Neuronal stem cell (in vitro differentiated cells): ENCODE data around the gene UBE2F.
"Not testable (repeated sequence)": the region's sequence is repeated elsewhere in the genome, so short reads cannot be mapped to it uniquely, and the experiment has no call there.

Experiments used
- DNase-seq: peaks from one replicate; pipeline ENCODE4 v3.0.0-alpha.2; 2013; ENCODE audit warnings: low spot score
- H2AFZ ChIP-seq: one replicate; pipeline ENCODE4 v1.6.1; 2013; ENCODE audit warnings: mild to moderate bottlenecking, low read length, inconsistent platforms
- H2AK5ac ChIP-seq: 2 replicates; pipeline ENCODE4 v1.6.1; 2013; ENCODE audit warnings: low read depth, mild to moderate bottlenecking, inconsistent platforms, low read length, moderate library complexity, mixed read lengths
- H2BK120ac ChIP-seq: 2 replicates; pipeline ENCODE4 v1.6.1; 2013; ENCODE audit warnings: low read depth, mild to moderate bottlenecking, inconsistent platforms, low read length, moderate library complexity, mixed read lengths
- H2BK12ac ChIP-seq: one replicate; pipeline ENCODE4 v1.6.1; 2013; ENCODE audit warnings: low read length, inconsistent platforms
- H2BK15ac ChIP-seq: 2 replicates; pipeline ENCODE4 v1.6.1; 2013; ENCODE audit warnings: mild to moderate bottlenecking, low read length, inconsistent platforms, mixed read lengths
- H2BK5ac ChIP-seq: one replicate; pipeline ENCODE4 v1.6.1; 2013; ENCODE audit warnings: inconsistent platforms, mild to moderate bottlenecking, low read length, moderate library complexity
- H3K14ac ChIP-seq: one replicate; pipeline ENCODE4 v1.6.1; 2013; ENCODE audit warnings: low read length, inconsistent platforms
- H3K18ac ChIP-seq: 2 replicates; pipeline ENCODE4 v1.6.1; 2013; ENCODE audit warnings: low read length, inconsistent platforms
- H3K23ac ChIP-seq: 2 replicates; pipeline ENCODE4 v1.6.1; 2013; ENCODE audit warnings: low read depth, mild to moderate bottlenecking, mixed read lengths, low read length, inconsistent platforms; ENCODE audit not compliant: poor library complexity
- H3K27ac ChIP-seq: replicated peaks from 3 replicates; pipeline ENCODE4 v1.5.1; 2013; ENCODE audit warnings: low read length, inconsistent platforms
- H3K27me3 ChIP-seq, 3 experiments: 2 replicates each; pipeline ENCODE4 v1.6.1; 2013; ENCODE audit warnings: low read length in 3 of 3, mild to moderate bottlenecking in 2 of 3, inconsistent platforms in 1 of 3, low read depth in 1 of 3, mixed read lengths in 1 of 3, moderate library complexity in 1 of 3; ENCODE audit not compliant: control insufficient read depth in 3 of 3, insufficient read depth in 3 of 3
- H3K36me3 ChIP-seq, 2 donors: replicated peaks in 1 of 2; 2 replicates each; pipeline ENCODE4 v1.6.1; 2013; ENCODE audit warnings: low read length in 2 of 2; ENCODE audit not compliant: control insufficient read depth in 2 of 2, insufficient read depth in 2 of 2
- H3K4ac ChIP-seq: 2 replicates; pipeline ENCODE4 v1.6.1; 2013; ENCODE audit warnings: inconsistent platforms, mild to moderate bottlenecking, low read length, moderate library complexity
- H3K4me1 ChIP-seq, 2 donors: 1 replicate in 1 of 2; 2 replicates in 1 of 2; pipeline ENCODE4 v1.6.1; 2013; ENCODE audit warnings: low read length in 2 of 2, low read depth in 1 of 2; ENCODE audit not compliant: control insufficient read depth in 2 of 2, insufficient read depth in 1 of 2
- H3K4me2 ChIP-seq: one replicate; pipeline ENCODE4 v1.6.1; 2013; ENCODE audit warnings: mild to moderate bottlenecking, low read length, inconsistent platforms; ENCODE audit not compliant: insufficient read depth, poor library complexity, severe bottlenecking
- H3K4me3 ChIP-seq, 2 donors: 2 replicates each; pipeline ENCODE4 v1.5.1; 2013; ENCODE audit warnings: low read length in 2 of 2, mild to moderate bottlenecking in 2 of 2, inconsistent platforms in 1 of 2, moderate library complexity in 1 of 2
- H3K79me1 ChIP-seq: one replicate; pipeline ENCODE4 v1.6.1; 2013; ENCODE audit warnings: low read depth, mild to moderate bottlenecking, inconsistent platforms, low read length, moderate library complexity
- H3K9ac ChIP-seq: one replicate; pipeline ENCODE4 v1.6.1; 2013; ENCODE audit warnings: mild to moderate bottlenecking, low read depth, low read length, inconsistent platforms; ENCODE audit not compliant: poor library complexity
- H3K9me3 ChIP-seq, 2 donors: replicated peaks in 1 of 2; 2 replicates each; pipeline versions ENCODE3 to v1.6.1; 2013; ENCODE audit warnings: low read length in 2 of 2, mild to moderate bottlenecking in 2 of 2, inconsistent platforms in 1 of 2, low read depth in 1 of 2, mixed read lengths in 1 of 2, moderate library complexity in 1 of 2; ENCODE audit not compliant: control insufficient read depth in 2 of 2, insufficient read depth in 1 of 2
- H4K8ac ChIP-seq: one replicate; pipeline ENCODE4 v1.6.1; 2013; ENCODE audit warnings: low read depth, mild to moderate bottlenecking, inconsistent platforms, low read length, moderate library complexity
- H4K91ac ChIP-seq: one replicate; pipeline ENCODE4 v1.6.1; 2013; ENCODE audit warnings: low read length, low read depth, mild to moderate bottlenecking, inconsistent platforms; ENCODE audit not compliant: poor library complexity
- WGBS, 2 donors: extraction: QIAGEN DNeasy Blood & Tissue Kit; methylation state at CpG; one replicate each; pipeline ENCODE4 v1.1.7; 2013; ENCODE audit warnings: missing lambda C conversion rate in 2 of 2, mixed read lengths in 1 of 2; ENCODE audit not compliant: insufficient read length in 2 of 2, insufficient replicate concordance in 1 of 2; ENCODE audit errors: extremely low coverage in 2 of 2; 5-methylcytosine and 5-hydroxymethylcytosine counted together

The UBE2F gene

GRCh38 chr2:237965844-237966243, 970 bp upstream of the UBE2F start:
- H3K36me3 ChIP-seq, H3K18ac ChIP-seq, H3K4ac ChIP-seq, H2BK120ac ChIP-seq, H2BK12ac ChIP-seq, H2BK15ac ChIP-seq, H3K4me1 ChIP-seq, H3K23ac ChIP-seq, H2BK5ac ChIP-seq, H3K27me3 ChIP-seq, H4K8ac ChIP-seq, H3K14ac ChIP-seq, H2AK5ac ChIP-seq, H3K9ac ChIP-seq, H3K27ac ChIP-seq, H4K91ac ChIP-seq, DNase-seq: not testable (repeated sequence)
- no CpG with 5 or more reads among the region's 13 CpGs for WGBS, 2 donors
- peaks cover 11 to 16% of the 10 kb centered on the region in 2 donors for H3K9me3 ChIP-seq
- peaks cover 13% of the 10 kb centered on the region for H3K79me1 ChIP-seq
- H3K4me2 ChIP-seq: peak overlapping the region; percentile 69
- peak overlapping the region in 1 of 2 donors; percentile 89 for H3K4me3 ChIP-seq
- H2AFZ ChIP-seq: peak overlapping the region; percentile 99

GRCh38 chr2:237966250-237966564, 607 bp upstream of the UBE2F start:
- peaks cover 13% of the 10 kb centered on the region for H3K79me1 ChIP-seq
- H2BK5ac ChIP-seq: no peak overlapping the region
- H3K9ac ChIP-seq: peak overlapping the region; percentile 96
- H2BK12ac ChIP-seq: no peak overlapping the region
- peaks cover 11 to 16% of the 10 kb centered on the region in 2 donors for H3K9me3 ChIP-seq
- H3K4me1 ChIP-seq: peaks cover 7% of the 10 kb centered on the region in 2 donors
- H2AK5ac ChIP-seq: no peak overlapping the region
- H3K14ac ChIP-seq: no peak overlapping the region
- H3K36me3 ChIP-seq: peaks cover 4 to 8% of the 10 kb centered on the region in 2 donors
- peak overlapping the region; percentile 21 for H3K23ac ChIP-seq
- peak overlapping the region; percentile 99 for H2AFZ ChIP-seq
- peak overlapping the region; percentile 89 for H3K18ac ChIP-seq
- H3K4me3 ChIP-seq: peak overlapping the region; percentile 89 to 97
- no peak overlapping the region for H2BK120ac ChIP-seq
- no peak for DNase-seq
- WGBS, 2 donors: no CpG with 5 or more reads among the region's 15 CpGs
- H4K8ac ChIP-seq: no peak overlapping the region
- H3K4me2 ChIP-seq: peak overlapping the region; percentile 69
- H4K91ac ChIP-seq: no peak overlapping the region
- H3K27ac ChIP-seq: no peak overlapping the region
- no peak overlapping the region for H2BK15ac ChIP-seq
- no peak overlapping the region for H3K4ac ChIP-seq
- peaks cover 0 to under 1% (median 0%) of the 10 kb centered on the region in 3 experiments for H3K27me3 ChIP-seq

- Histone ChIP-seq H2AFZ (peak overlapping the region; percentile 74), H3K27ac (no peak overlapping the region), H2BK15ac (no peak overlapping the region), H3K4me2 (peak overlapping the region; percentile 88), H3K79me1 (peaks cover 13% of the 10 kb centered on the region), H3K9ac (peak overlapping the region; percentile 99), H2BK12ac (no peak overlapping the region), H4K91ac (no peak overlapping the region), H4K8ac (no peak overlapping the region), H2BK5ac (no peak overlapping the region), H3K27me3 (no peaks in the 10 kb centered on the region), H3K9me3 (peaks cover 4 to 7% of the 10 kb centered on the region in 2 donors), H2BK120ac (peak overlapping the region; percentile 61), H3K4me3 (peak overlapping the region; percentile 89 to 99), H3K18ac (peak overlapping the region; percentile 86), H3K4ac (no peak overlapping the region), H3K4me1 (peaks cover 7% of the 10 kb centered on the region in 2 donors), H3K14ac (peak overlapping the region; percentile 100), H3K36me3 (peaks cover 5 to 8% of the 10 kb centered on the region in 2 donors), H3K23ac (peak overlapping the region; percentile 77), H2AK5ac (peak overlapping the region; percentile 81)
- WGBS, 2 donors: no CpG with 5 or more reads among the region's 32 CpGs
- no peak for DNase-seq
Measured at GRCh38 chr2:237967463-237967951, 693 bp downstream of the UBE2F start.

GRCh38 chr2:237968048-237968862, 1.4 kb downstream of the UBE2F start:
- Histone ChIP-seq H2BK120ac (no peak overlapping the region), H3K27ac (no peak overlapping the region), H2AFZ (no peak overlapping the region), H3K79me1 (peaks cover 13% of the 10 kb centered on the region), H3K27me3 (no peaks in the 10 kb centered on the region), H3K18ac (no peak overlapping the region), H3K4me1 (peaks cover 7% of the 10 kb centered on the region in 2 donors), H4K8ac (no peak overlapping the region), H3K14ac (no peak overlapping the region), H2BK5ac (no peak overlapping the region), H2BK15ac (no peak overlapping the region), H3K36me3 (peaks cover 5 to 9% of the 10 kb centered on the region in 2 donors), H3K23ac (peak overlapping the region; percentile 23), H3K4me3 (peak overlapping the region; percentile 89 to 99), H3K4ac (no peak overlapping the region), H2BK12ac (no peak overlapping the region), H3K9me3 (peaks cover 0 to 2% of the 10 kb centered on the region in 2 donors), H3K4me2 (peak overlapping the region; percentile 88), H2AK5ac (no peak overlapping the region), H3K9ac (peak overlapping the region; percentile 99), H4K91ac (no peak overlapping the region)
- no peak for DNase-seq
- no CpG with 5 or more reads among the region's 11 CpGs for WGBS, 2 donors
